GM12878 (cell line): ENCODE measurements around the gene TMEM88. TPM values are rescaled to one million over a fixed set of nuclear protein-coding genes. Genes with fewer than 3 reads are reported as not detected.

Source experiments
- CREB1 ChIP-seq: IDR thresholded peaks from 2 replicates; pipeline ENCODE4 v1.6.1; 2012; ENCODE audit warnings: low read depth, mild to moderate bottlenecking, inconsistent platforms
- E2F4 ChIP-seq: IDR thresholded peaks from 2 replicates; pipeline ENCODE4 v1.6.1; 2012; ENCODE audit warnings: low read depth, low read length, improper control_type of control experiment
- E4F1 ChIP-seq: fragments of 450-650 bp; IDR thresholded peaks from 2 replicates; pipeline ENCODE4 v1.6.1; 2018; ENCODE audit warnings: borderline replicate concordance, mild to moderate bottlenecking; ENCODE audit not compliant: partially characterized antibody
- KLF5 ChIP-seq: fragments of 450-650 bp; IDR thresholded peaks from 2 replicates; pipeline ENCODE4 v1.6.1; 2014; ENCODE audit warnings: mild to moderate bottlenecking; ENCODE audit not compliant: partially characterized antibody
- LARP7 ChIP-seq: fragments of 450-650 bp; IDR thresholded peaks from 2 replicates; pipeline ENCODE4 v1.6.1; 2017; ENCODE audit warnings: mild to moderate bottlenecking
- MTA3 ChIP-seq: IDR thresholded peaks from 2 replicates; pipeline ENCODE4 v1.6.1; 2012; ENCODE audit warnings: low read length, inconsistent platforms, borderline replicate concordance
- MYB ChIP-seq: fragments of 150-350 bp; IDR thresholded peaks from 2 replicates; pipeline ENCODE4 v1.6.1; 2014; ENCODE audit warnings: mild to moderate bottlenecking, low read depth, low read length, borderline replicate concordance
- NBN ChIP-seq: fragments of 450-650 bp; IDR thresholded peaks from 2 replicates; pipeline ENCODE4 v1.6.1; 2016
- NFXL1 ChIP-seq: fragments of 450-650 bp; IDR thresholded peaks from 2 replicates; pipeline ENCODE4 v1.6.1; 2017; ENCODE audit warnings: antibody characterized with exemption, mild to moderate bottlenecking, borderline replicate concordance
- NKRF ChIP-seq: fragments of 450-650 bp; conservative IDR thresholded peaks from 2 replicates; pipeline ENCODE4 v1.6.1; 2017; ENCODE audit warnings: mild to moderate bottlenecking, moderate library complexity
- PAX8 ChIP-seq: fragments of 450-650 bp; IDR thresholded peaks from 2 replicates; pipeline ENCODE4 v1.6.1; 2017; ENCODE audit warnings: mild to moderate bottlenecking, moderate library complexity
- RAD21 ChIP-seq: IDR thresholded peaks from 2 replicates; pipeline ENCODE4 v1.6.1; 2011; ENCODE audit warnings: mild to moderate bottlenecking, low read depth, low read length, moderate library complexity; ENCODE audit not compliant: insufficient read depth
- RAD51 ChIP-seq: fragments of 450-650 bp; IDR thresholded peaks from 2 replicates; pipeline ENCODE4 v1.6.1; 2016; ENCODE audit warnings: moderate library complexity, mild to moderate bottlenecking, inconsistent platforms
- RB1 ChIP-seq: fragments of 450-650 bp; formaldehyde crosslinking; IDR thresholded peaks from 2 replicates; pipeline ENCODE4 v1.6.1; 2017; ENCODE audit warnings: mild to moderate bottlenecking, borderline replicate concordance
- RFX5 ChIP-seq: IDR thresholded peaks from 2 replicates; pipeline ENCODE4 v1.6.1; 2011; ENCODE audit warnings: low read depth, low read length, improper control_type of control experiment
- TCF7 ChIP-seq: IDR thresholded peaks from 2 replicates; pipeline ENCODE4 v1.6.1; 2014; ENCODE audit warnings: antibody characterized with exemption, borderline replicate concordance
- USF2 ChIP-seq: IDR thresholded peaks from 2 replicates; pipeline ENCODE4 v1.6.1; 2011; ENCODE audit warnings: low read depth, low read length, improper control_type of control experiment, borderline replicate concordance
- ZBTB40 ChIP-seq: fragments of 450-650 bp; IDR thresholded peaks from 2 replicates; pipeline ENCODE4 v1.6.1; 2016; ENCODE audit warnings: mild to moderate bottlenecking, moderate library complexity, borderline replicate concordance
- ZNF384 ChIP-seq: IDR thresholded peaks from 2 replicates; pipeline ENCODE4 v1.6.1; 2012; ENCODE audit warnings: low read depth, mild to moderate bottlenecking, low read length, improper control_type of control experiment, borderline replicate concordance
- polyA plus RNA-seq, 11 experiments: library from polyadenylated mRNA; depleted of rRNA in 4 of 11; unstranded in 6 of 11; stranded (reverse) in 5 of 11; fragments of >200 nt; fragmentation: Nextera tagmentation in 4 of 11; fragmentation: Illumina TruSeq in 1 of 11; extraction: Ambion mirVana in 4 of 11; extraction: Trizol in 1 of 11; gene quantifications; 1 replicate in 1 of 11; 2 replicates in 10 of 11; pipeline versions ENCODE4 v1.2.1 to v1.2.3, GENCODE V29; 2011 to 2016; ENCODE audit warnings: inconsistent platforms in 2 of 11, missing spikeins in 2 of 11, low read depth in 1 of 11
- total RNA-seq, 4 experiments: library from RNA; depleted of rRNA in 3 of 4; stranded (reverse); fragments of >200 nt in 3 of 4; fragmentation: Illumina TruSeq in 1 of 4; extraction: Trizol in 1 of 4; gene quantifications; 2 replicates each; pipeline versions ENCODE4 v1.2.1 to v1.2.3, GENCODE V29; 2013 to 2021

The TMEM88 gene
- total and polyA plus RNA-seq, 10 of the 15 experiments (the other 5 are each of a cell fraction or from before 2014, with no cell fraction given) = 0.21 to 2.2 (median 0.62) TPM; not detected in 5

- TF ChIP-seq KLF5 = peak; percentile 33
- TF ChIP-seq PAX8 = no peak
- no peak for TF ChIP-seq CREB1
- TF ChIP-seq RAD51 = no peak
- TF ChIP-seq MTA3 = no peak
- no peak; the same call in 1 of the 2 replicates for TF ChIP-seq RB1
- no peak for TF ChIP-seq RFX5
- no peak for TF ChIP-seq MYB
- TF ChIP-seq E2F4 = no peak
- no peak for TF ChIP-seq E4F1
- TF ChIP-seq NFXL1 = no peak
- TF ChIP-seq LARP7 = peak; percentile 74
- TF ChIP-seq ZNF384 = no peak
- TF ChIP-seq RAD21 = 0 out of 2 replicates have a peak, but pooled peaks have one; percentile 11
- no peak for TF ChIP-seq ZBTB40
- TF ChIP-seq NBN = peak; percentile 90
- no peak; the same call in 1 of the 2 replicates for TF ChIP-seq TCF7
- TF ChIP-seq NKRF = no peak; the same call in none of the 2 replicates
- TF ChIP-seq USF2 = no peak
These were observed 12.2 kb upstream of the TMEM88 start (continued) for GRCh38 chr17:7842380-7843256.
